ENCODE results near the gene FOXL1.
"Not testable (repeated sequence)": the region's sequence is repeated elsewhere in the genome, so short reads cannot be mapped to it uniquely, and the experiment has no call there.

FOXL1 gene

DNA sequence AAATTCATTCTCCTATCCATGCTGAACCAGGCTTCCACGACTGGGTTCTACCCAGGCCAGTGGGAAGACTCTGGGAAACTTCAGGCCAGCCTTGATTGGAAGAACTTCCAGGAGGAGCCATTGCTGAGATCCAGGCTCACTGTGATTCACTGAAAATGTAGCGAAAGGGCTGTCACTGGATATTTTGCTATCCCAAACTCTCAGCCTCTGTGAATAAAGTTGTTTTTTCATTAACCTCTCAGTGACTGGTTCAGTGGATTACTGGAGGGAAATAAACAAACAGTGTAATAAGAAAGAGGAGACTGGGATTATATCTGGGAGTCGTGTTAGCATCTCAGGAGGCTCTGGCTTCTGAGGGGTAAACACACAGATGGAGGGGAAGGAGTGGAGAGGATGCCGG, 3.1 kb downstream of the FOXL1 start:
- no peak for DNase-seq

DNA sequence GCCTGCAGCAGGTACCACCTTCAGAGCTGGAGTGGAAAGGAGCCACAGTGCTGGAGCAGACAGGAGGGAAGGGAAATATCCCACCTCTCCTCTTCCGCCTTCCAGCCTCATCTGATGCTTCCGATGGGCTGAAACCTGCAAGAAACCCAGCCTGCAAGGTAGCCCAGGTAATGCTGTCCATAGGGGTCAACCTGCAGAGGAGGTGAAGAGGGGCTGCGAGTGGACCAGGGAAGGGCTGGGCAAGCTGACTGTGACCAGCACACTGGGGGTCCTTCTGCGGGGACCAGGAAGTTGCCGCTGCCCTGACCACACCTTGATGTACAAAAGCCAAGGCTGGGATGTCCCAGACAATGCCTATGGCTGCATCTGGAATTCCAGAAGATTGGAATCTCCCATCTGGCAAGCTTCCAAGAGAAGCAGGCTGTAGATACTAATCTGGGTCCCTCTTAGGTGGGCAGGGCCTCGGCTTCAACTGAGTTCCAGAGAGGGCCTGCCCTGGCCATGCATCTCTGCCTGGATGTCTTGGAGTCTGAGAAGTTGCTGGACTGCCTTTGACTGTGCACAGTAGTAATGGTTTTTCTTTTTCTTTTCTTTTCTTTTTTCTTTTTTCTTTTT, 5.8 kb downstream of the FOXL1 start:
- no peak for DNase-seq

DNA sequence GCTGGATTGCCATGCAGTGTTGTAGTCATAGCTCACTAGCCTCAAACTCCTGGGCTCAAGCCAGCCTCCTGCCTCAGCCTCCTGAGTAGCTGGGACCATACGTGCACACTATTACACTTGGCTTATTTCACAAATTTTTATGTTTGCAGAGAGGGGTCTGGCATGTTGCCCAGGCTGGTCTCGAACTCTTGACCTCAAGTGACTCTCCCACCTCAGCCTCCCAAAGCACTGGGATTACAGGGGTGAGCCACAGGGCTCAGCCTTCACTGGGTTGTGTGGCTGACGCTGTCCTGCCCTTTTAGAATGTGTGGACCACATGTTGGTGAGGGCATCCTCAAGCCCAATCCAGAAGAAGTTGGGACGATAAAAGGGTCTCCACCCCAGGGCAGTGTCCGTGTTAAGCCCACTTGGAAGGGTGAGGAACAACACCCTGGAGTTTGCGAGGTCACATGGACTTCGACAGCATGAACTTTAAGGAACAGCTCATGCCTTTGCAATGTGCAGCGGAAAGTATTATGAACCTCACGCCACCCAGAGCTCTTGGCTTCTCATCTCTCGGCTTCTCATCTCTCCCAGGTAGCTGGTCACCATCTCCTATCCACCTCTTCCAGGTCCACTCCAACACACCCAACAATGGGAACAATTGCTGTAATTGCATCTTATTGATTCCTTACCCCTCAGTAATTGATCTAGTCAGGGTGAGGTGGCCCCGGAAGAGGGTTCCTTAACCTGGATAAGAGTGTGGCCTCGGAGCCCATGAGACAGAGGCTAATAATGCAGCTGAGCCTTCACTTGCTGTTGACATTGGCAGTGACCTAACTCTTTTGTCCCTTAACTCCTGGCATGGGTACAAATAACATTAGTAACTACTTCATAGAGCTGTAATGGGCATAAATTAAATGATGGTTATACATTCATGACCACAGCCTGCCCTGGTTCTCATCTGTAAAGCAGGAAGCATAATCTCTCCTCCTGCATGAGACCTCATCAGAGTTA, 6.7 kb downstream of the FOXL1 start:
- no peak for DNase-seq

DNA sequence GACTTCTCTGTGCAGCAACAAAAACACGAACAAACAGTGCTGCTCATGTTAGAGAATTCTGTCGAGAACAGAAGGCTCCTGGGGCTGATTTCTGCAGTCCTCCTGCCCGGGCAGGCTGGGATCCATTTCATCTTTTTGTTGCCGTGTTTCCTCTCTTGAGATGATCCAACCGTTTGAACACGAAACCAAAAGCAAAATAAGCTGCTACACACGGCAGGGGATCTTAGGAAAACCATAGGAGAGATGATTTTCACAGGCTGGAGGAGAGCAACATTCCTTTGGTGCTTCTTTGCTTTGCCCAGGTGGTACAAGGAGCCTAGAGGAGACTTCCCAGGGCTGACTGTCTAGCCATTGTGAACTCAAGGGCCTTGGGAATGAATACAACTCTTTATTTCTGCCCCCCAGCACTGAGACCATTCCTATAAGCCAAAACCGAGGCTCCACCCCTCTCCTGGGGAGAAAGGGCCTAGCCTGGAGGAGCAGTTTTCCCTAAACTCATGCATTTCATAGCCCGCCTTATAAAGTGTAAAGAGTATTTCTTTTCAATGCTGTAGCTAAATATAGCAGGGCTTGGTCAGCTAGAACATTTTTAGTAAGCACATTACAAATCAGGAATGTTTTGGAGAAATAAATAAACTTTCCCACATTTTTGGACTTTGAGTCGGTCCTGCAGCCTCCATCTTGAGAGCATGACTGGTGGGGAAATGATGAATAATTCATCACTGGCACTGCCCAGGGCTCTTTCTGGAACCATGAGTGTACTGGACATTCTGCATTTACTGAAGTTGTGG, 7.7 kb downstream of the FOXL1 start:
- no peak for DNase-seq

DNA sequence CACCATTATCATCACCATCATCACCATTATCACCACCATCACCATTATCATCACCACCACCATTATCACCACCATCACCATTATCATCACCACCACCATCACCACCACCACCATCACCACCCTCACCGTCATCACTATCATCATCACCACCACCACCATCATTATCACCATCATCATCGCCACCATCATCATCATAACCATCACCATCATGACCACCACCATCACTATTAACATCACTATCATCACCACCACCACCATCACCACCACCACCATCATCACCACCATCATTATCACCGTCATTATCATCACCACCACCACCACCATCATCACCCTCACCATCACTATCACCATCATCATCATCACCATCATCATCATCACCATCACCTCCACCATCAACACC, 9.1 kb downstream of the FOXL1 start:
- DNase-seq: no peak

DNA sequence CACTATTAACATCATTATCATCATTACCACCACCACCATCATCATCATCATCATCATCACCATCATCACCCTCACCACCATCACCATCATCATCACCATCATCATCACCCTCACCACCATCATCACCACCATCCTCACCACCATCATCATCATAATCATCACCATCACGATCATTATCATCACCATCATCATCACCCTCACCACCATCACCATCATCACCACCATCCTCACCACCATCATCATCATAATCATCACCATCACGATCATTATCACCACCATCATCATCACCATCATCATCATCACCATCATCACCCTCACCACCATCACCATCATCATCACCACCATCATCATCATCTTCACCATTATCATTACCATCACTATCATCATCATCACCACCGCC, 9.6 kb downstream of the FOXL1 start:
- DNase-seq: not testable (repeated sequence)

DNA sequence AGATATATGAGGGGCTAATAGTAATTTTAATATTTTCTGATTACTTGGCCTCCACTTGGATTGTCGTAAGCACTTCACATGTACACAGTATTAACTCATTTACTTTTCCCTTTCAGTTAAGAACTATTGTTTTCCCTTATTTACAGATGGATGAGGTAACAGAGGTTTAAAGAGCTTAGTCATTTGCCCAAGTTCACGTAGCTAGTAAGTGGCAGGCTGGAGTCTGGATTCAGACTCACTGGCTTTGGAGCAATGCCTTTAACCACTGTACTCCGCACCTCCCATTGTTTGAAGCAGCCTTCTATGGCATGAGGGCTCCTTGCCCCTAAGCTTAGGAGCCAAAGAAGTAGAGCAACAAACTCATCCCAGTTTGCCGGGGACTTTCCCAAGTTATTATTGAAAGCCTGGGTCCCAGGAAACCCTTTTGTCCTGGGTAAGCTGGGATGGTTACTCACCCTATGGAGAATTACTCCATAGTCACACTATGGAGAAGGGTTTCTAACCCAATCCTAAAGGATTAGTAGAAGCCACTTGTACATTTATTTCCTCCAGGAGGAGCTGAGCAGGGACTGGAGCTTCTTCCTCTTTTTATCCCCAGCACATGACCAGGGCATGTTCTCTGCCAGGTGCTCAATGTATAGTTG, 12.3 kb downstream of the FOXL1 start:
- no peak for DNase-seq

DNA sequence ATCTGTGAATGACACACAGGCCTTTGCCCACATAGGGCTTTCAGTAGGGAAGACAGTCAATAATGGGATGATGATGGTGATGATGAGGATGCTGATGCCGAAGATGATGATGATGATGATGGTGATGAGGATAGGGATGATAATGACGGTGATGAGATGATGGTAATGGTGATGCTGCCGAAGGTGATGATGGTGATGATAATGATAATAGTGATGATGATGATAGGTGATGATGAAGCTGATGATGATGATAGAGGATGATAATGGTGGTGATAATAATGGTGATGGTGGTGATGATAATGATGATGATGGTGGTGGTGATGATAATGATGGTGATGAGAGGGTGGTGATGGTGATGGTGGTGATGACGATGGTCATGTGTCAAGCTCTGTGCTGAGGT, 12.9 kb downstream of the FOXL1 start:
- no peak for DNase-seq

DNA sequence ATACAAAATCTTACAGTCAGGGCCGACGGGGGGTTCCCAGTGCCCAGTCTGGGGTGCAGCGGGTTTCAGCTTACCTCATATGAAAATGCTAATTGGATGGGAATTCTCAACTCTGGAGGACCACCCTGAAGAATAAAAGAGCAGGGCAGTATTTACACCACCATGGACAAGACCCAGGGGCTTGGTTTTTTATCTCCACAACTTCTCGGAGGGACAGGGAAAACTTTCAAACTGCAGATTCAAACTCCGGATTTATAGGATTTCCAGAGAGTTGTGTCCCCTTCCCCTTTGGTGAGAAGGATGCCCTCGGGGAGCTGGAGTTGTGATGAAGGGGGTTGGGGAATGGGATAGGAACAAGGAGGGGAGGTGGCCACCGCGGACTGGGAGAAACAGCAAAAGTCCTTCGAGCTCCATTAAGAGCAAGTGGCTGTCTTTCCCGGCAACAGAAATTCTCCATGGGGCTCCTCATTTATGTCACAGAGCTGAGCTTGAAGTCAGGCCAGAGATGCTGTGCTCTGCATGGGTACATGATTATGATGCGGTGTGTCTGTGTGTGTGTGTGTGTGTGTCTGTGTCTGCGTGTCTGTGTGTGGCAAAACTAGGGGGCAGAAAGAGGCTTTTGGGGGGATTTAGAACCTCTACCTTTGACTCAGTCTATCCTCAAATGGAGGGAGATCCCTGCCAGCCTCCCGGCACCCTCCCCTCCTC, 15.7 kb downstream of the FOXL1 start:
- no peak for DNase-seq

DNA sequence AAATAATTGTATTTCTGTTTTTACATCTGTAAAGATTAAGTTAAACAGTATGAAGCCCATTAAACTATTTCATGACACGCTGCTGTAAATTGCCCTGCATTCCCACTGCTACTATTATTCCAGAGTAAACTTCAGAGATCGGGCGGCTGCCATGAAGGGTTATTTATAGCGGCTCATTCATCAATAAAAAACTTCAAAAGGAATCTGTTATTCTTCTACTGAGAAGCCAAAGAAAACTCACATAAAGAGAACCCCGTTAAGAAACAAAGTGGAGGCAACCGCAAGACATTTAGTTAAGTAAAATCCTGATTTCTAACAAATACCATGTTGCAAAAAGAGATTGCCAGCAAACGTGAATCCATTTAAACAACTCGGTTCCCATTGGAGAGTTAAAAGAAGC, 16.4 kb downstream of the FOXL1 start:
- DNase-seq: no peak

DNA sequence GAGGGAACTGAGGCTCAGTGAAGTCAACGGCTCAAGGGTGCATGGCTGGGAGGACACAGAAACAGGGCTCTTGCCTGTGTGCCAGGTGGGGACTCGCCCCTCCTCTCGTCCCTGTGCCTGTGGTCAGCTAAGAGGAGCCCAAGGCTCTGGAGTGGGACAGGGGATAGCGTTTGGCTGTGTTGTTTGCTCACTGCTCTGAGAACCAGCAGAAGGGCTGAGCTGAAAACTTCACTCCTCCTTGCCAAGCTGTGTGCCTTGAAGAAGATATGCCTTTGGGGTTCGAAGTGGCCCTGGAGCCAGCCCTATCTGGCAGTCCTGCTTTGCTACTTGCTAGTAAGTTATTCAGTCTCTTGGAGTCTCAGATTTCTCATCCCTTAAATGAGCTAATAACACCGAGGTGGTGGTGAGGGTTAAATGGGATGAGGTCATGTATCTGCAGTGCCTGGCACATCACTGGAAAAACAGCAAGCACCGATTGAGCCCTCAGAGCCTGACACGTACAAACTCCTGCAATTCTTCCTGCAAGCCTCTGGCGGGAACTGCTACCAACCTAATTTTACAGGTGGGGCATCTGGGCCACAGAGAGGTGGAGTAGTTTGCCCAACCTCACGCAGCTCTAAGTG, 17.7 kb downstream of the FOXL1 start:
- no peak for DNase-seq

DNA sequence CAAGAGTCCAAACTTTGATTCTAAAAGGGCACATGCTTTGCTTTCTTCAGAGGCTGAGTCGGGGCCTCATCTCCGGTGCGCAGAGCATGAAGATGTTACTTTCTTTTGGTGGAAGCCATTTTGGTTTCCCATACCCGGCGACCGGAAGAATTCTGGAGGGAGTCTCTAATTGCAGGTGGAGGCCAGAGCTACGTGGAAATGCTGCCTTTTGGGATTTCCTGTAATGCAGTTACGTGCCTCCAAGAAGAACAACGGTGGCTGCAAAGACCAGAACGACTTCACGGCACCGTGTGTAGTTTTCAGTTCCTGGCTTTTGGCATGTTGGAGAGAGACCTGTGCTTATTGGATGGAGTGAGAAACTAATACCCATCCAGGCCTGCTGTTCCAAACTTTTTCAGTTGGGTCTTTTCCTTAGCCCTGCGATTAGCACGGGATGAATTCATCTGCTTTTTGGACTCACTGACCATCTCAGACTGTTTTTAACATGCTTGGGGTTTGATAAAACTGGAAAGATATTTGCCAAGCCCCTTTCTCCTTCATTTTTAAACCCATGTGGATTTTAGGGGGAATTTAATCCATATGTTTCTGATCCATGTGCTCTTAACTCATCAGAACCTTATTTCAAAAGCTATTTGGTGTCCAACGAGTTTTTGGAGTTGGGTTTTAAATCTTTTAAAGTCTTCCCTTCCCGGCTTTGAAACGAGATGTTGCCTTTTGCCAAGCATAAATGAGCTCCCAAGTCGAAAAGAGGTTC, 19.0 kb downstream of the FOXL1 start:
- DNase-seq: no peak

DNA sequence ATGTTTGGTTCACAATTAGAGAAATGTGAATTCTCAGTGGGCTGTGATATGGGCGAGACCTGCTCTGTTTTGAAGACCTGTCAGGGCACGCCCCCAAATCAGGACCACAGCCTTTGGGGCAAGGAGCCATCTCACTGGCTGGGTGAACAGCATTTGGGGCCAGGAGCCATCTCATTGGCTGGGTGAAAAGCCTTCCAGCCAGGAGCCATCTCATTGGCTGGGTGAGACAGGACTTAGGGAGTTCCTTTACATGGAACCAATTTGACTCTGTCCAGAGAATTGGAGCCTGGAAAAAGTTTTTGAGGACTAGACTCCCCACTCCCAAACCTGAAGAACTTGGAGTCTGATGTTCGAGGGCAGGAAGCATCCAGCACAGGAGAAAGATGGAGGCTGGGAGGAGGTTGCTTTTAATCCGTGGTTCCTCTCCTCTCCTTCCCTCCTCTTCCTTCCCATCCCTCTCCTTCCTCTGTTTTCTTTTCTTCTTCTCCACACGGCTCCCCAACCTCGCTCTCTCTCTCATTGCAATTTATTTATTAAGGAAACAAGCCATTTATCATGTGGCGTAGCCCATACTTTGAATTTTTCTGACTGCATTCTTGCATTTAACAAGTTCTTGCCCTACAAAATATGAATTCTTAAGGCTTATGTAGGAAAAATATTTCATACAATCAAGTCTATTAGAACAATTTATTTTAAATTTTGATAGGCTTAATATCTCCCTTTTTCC, 19.7 kb downstream of the FOXL1 start:
- no peak for DNase-seq

DNA sequence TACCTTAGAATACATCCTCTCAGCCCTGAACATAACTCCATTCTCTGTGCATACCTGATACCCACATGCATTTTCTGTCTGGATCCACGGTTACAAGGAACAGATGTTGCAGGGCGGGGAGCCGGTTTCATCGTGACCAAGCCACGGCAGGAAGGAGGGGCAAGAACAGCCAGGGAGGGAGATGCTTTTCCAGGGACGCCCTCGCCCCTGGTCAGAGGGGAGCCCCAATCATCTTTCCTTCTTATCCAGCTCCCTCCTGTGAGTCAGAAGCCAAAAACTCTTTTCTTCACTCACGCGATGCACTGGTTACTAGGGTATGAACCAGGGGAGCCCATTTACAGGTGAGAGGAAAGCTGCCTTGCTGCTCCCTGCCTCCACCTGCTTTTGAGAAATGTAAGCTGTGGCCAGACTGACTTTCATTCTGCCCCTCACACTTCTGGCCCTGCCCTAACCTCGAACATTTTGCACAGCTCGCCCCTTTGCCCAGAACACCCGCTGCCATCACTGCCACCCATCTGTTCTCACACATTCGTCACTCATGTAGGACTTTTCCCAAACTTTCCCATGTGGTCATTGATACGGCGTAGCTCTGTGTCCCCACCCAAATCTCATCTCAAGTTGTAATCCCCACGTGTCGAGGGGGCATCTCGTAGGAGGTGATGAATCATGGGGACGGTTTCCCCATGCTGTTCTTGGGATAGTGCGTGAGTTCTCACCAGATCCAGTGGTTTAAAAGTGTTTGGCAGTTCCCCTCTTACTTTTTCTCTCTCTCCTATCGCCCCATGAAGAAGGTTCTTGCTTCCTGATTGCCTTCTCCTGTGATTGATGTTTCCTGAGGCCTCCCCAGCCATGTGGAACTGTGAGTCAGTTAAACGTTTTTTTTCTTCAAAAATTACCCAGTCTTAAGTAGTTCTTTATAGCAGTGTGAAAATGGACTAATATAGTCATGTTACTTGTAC, 20.5 kb downstream of the FOXL1 start:
- peak; percentile 6 for DNase-seq

DNA sequence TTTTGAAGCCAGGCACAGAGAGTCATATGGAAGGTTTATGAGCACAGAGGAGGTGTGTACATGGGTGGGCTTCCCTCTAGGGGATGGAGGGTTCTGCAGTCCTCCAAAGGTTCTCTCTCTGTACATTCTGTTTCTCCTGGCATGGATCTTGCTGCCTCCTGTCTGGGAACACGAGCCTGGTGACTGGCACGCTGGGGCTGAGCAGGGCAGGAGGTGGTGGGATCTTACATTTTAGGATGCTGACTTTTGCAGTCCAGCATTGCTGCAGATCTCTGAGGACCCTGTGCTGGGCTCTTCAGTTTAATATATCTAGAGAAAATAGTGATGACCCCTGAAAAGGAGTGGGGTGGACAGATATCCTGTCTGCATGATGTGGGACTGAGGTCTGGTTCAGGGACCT, 23.0 kb downstream of the FOXL1 start:
- DNase-seq: no peak

DNA sequence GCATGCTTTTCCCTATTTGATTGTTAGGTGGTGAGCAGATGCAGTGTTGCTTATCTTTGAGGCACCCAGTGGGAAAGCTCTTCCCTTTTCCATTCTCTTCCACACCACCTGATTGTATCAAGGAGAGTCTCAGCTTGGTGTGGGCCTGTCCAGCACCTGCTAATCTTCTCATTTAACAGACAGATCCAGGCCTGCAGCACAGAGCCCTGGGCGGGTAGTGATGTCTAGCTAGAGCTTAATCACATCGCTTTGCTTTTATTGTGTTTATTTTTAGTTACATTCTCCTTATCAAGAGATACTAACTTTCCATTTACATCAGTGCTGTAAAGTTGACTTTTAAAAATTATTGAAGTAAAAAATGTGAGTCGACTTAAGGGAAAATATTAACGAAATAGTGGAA, 24.2 kb downstream of the FOXL1 start:
- no peak for DNase-seq

DNA sequence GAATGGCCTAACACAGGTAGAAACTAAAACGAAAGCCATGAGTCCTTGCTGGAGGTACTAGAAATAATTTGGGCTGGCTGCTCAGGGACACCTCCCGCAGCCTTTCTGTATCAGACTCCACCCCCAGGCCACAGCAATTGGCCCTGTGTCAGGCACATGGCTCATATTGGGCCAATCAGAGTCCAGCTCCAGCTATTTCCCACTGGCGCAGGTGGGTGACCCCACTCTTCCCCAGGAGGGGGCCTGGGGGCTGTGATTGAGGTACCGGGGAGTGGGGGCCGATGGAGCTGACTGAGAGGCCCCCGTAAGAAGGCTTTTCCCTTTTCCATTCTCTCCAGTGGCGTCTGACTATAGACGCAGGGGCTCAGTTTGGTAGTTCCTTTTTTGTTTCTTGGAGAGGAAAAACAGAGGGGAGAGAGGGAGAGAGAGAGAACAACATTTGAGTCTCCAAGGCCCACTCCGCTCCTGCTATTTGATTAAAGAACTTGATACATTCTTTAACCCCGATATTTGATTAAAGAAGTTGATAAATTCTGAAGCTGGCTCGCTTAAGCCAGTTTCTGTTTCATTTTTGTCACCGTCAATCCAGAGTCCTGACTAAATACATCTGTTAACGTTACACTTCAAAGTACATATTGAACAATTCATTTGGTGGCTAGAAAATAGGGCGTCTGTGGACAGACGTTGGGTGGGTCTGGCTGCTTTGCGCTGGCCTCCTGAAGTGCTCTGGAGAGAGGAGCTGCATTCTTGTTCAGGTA, 26.3 kb downstream of the FOXL1 start:
- DNase-seq: peak; percentile 5

DNA sequence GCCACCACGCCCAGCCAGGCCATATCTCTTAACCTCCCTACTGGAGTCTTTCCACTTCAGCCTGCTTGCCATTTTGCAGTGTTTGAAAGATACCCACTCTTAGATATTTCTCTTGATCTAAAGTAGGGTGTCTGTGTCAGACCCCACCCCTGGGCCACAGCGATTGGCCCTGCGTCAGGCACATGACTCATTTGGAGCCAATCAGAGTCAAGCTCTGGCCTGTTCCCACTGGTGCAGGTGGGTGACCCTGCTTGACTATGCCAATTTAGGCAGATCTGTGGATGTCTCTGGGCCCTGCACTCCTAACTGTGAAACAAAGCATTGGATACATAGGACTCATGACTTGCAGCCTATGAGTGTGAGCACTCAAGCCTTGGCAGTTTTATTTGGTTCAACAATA, 27.6 kb downstream of the FOXL1 start:
- DNase-seq: no peak
